MCF 10A (cell line): ENCODE results near the gene LAIR2. TPM values are rescaled to one million over a fixed set of nuclear protein-coding genes. Genes with fewer than 3 reads are reported as not detected.

Experiments used
- BruUV-seq: library from RNA; stranded (reverse); fragments of 400-500 nt; replicated peaks from 2 replicates; lab custom pipeline; 2021; lab: Mats Ljungman, UMichigan
- CTCF ChIA-PET: fragments of 300-600 bp; sonication (Branson Sonifier 250); formaldehyde crosslinking; extraction: SDS; loops from one replicate; lab custom pipeline; 2021; ENCODE audit warnings: antibody characterized with exemption, inconsistent platforms; lab: Yijun Ruan, JAX
- POLR2A ChIA-PET: fragments of 300-600, 350-650 bp; sonication (Branson Sonifier 250); formaldehyde crosslinking; extraction: SDS; loops from one replicate; lab custom pipeline; 2020; ENCODE audit warnings: antibody characterized with exemption, inconsistent platforms; lab: Yijun Ruan, JAX
- DNase-seq: peaks from one replicate; pipeline ENCODE4 v3.0.0-alpha.2; 2018; ENCODE audit not compliant: unreplicated experiment
- H3K27ac Mint-ChIP-seq: one replicate; pipeline ENCODE4 v1.8.0; 2022; ENCODE audit warnings: mild to moderate bottlenecking, low read depth, mixed read lengths; ENCODE audit not compliant: unreplicated experiment
- H3K27me3 Mint-ChIP-seq: one replicate; pipeline ENCODE4 v1.8.0; 2022; ENCODE audit warnings: mixed read lengths; ENCODE audit not compliant: insufficient read depth, unreplicated experiment
- H3K36me3 Mint-ChIP-seq: one replicate; pipeline ENCODE4 v1.8.0; 2022; ENCODE audit warnings: mild to moderate bottlenecking, moderate library complexity, mixed read lengths; ENCODE audit not compliant: insufficient read depth, unreplicated experiment
- H3K4me1 Mint-ChIP-seq: one replicate; pipeline ENCODE4 v1.8.0; 2022; ENCODE audit warnings: mixed read lengths; ENCODE audit not compliant: insufficient read depth, unreplicated experiment
- H3K4me3 Mint-ChIP-seq: one replicate; pipeline ENCODE4 v1.8.0; 2022; ENCODE audit warnings: mild to moderate bottlenecking, moderate library complexity, mixed read lengths; ENCODE audit not compliant: unreplicated experiment
- H3K9me3 Mint-ChIP-seq: one replicate; pipeline ENCODE4 v1.8.0; 2022; ENCODE audit warnings: mixed read lengths; ENCODE audit not compliant: unreplicated experiment
- intact Hi-C: fragments of 100-400 bp; cut with micrococcal nuclease; formaldehyde crosslinking; loops from 2 replicates; pipeline ENCODE4 v1.14.1; 2022
- total RNA-seq: library from RNA; stranded (reverse); gene quantifications from 2 replicates; pipeline ENCODE4 v1.2.3, GENCODE V29; 2022
- TF ChIP-seq, protein P1 (sequence below): fragments of 200-600 bp; IDR thresholded peaks from one replicate; pipeline ENCODE4 v1.8.0; 2022; ENCODE audit warnings: antibody characterized with exemption, mild to moderate bottlenecking; ENCODE audit not compliant: unreplicated experiment

Gene LAIR2
- total RNA-seq, 1 experiment from 2014 or later: not detected

DNA sequence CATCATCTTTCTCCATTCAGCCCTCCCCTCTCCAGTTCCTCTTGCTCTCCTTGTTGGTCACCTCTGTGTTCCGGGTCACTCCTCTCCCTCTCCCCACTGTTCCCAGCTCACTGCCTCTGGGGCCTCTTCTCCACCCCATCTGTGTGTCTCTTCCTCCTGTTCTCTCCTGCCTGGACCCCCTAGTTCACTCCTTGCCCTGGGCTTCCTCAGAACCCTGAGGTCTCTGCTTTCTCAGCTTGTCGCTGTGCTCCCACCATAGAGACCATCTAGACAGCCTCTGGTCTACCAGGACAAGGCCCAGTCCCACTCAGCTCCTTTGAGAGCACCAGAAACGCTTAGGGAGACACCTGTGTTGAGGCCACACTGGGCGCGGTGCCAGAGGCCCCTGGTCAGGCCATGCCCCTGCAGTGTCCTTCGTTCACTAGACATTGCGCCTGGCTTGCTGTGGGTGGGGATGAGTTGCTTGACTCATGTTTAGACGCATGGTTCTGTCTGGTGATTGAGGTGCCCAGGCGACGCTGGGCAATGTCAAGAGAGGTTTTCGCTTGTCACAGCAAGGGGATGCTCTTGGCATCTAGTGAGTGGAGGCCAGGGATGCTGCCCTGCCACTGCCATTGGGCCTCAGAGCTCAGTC, 43.9 kb upstream of the LAIR2 start:
- peaks cover 90% of the 10 kb centered on the region for H3K36me3 Mint-ChIP-seq
- no peak overlapping the region for H3K27ac Mint-ChIP-seq
- intact Hi-C loops: no loop called here
- ChIA-PET POLR2A (interaction anchor here (6.8 kb wide), 1 partner anchor 9 kb away, joined by 157 read pairs; the partner anchor contains the start of gene LENG8), CTCF (interaction anchor here (1.0 kb wide), 1 partner anchor 9 kb away, joined by 3 read pairs; no protein-coding TSS in a partner anchor)
- no peaks in the 10 kb centered on the region for H3K9me3 Mint-ChIP-seq
- BruUV-seq: no TSS peak
- H3K27me3 Mint-ChIP-seq: no peaks in the 10 kb centered on the region
- H3K4me1 Mint-ChIP-seq: peaks cover 16% of the 10 kb centered on the region
- no peak for DNase-seq
- TF ChIP-seq, protein P1, sequence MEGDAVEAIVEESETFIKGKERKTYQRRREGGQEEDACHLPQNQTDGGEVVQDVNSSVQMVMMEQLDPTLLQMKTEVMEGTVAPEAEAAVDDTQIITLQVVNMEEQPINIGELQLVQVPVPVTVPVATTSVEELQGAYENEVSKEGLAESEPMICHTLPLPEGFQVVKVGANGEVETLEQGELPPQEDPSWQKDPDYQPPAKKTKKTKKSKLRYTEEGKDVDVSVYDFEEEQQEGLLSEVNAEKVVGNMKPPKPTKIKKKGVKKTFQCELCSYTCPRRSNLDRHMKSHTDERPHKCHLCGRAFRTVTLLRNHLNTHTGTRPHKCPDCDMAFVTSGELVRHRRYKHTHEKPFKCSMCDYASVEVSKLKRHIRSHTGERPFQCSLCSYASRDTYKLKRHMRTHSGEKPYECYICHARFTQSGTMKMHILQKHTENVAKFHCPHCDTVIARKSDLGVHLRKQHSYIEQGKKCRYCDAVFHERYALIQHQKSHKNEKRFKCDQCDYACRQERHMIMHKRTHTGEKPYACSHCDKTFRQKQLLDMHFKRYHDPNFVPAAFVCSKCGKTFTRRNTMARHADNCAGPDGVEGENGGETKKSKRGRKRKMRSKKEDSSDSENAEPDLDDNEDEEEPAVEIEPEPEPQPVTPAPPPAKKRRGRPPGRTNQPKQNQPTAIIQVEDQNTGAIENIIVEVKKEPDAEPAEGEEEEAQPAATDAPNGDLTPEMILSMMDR: no peak
- H3K4me3 Mint-ChIP-seq: no peak overlapping the region

DNA sequence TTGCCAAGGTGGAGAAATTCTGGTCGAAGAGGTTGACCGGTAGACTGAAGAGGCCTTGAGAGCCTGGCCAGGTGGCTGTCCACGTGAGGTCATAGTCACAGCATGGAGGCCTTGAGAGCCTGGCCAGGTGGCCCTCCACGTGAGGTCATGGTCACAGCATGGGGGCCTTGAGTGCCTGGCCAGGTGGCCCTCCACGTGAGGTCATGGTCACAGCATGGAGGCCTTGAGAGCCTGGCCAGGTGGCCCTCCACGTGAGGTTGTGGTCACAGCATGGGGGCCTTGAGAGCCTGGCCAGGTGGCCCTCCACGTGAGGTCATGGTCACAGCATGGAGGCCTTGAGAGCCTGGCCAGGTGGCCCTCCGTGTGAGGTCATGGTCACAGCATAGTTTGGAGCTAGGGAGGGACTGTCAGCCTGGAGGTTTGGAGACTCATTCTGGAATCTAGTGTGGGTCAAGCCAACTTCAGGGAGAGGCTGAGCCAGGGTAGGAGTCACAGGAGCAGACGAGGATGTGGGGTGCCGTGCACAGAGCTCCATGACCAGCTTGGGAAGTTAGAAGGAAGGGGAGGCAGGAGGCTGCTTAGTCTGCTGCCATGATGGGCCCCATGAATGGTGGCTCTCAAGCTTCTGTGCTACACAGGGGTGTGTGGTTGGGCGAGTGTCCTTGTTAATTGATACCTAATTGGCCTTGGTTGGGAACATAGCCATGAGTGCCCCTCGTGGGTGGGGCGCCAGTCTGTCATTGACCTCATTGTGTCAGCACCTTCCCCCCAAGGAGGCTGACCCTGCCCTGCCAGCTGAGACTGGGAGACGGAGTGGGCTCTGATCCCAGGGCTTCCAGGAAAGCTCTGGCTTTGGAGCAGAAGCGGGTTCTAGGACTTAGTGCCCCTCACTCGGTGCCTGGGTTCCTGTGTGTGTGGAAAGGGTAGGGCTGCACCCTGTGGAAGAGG, 43.1 kb upstream of the LAIR2 start:
- CTCF ChIA-PET: interaction anchor here (1.0 kb wide), 1 partner anchor 9 kb away, joined by 3 read pairs; no protein-coding TSS in a partner anchor
- intact Hi-C loops: loop anchor here (5.0 kb wide), 1 partner anchor 1683 kb away; the partner anchor contains the start of gene ZNF444
- no peak overlapping the region for H3K27ac Mint-ChIP-seq

DNA sequence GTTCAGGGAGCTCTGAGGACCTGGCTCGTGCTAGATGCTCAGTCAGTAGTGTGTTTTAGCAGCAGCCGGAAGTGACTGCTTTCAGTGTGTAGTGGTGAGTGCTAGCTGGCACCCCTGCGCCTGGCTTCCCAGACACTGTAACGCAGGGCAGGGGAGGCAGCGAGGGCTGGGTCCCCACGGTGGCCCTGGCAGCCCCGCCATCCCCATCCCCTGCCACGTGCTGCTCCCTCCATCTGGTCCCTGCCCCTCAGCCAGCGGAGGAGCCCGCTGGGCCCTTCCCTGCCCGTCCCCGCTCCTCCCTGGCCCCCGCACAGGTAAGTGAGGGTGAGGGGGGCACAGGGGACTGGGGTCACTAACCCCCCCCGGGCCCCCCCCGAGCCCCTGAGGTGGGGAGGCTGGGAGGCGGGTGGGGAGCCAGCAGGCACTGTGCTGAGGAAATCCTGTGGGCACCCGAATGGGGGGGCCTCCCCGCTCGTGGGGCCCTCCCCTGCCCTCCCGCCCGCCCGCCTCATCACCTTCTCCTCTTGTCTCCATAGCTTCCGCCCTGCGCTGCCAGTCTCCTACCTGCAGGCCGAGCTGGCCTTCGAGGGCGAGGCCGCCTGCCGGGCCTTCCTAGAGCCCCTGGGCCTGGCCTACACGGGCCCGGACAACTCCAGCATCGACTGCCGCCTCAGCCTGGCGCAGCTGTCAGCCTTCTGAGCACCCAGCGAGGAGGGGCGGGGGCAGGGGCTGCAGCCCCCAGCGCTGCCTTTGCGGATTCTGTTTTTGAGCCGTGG, 42.2 kb upstream of the LAIR2 start:
- CTCF ChIA-PET: no interaction called here
- H3K4me1 Mint-ChIP-seq: peaks cover 16% of the 10 kb centered on the region
- no peak overlapping the region for H3K27ac Mint-ChIP-seq
- H3K27me3 Mint-ChIP-seq: no peaks in the 10 kb centered on the region
- DNase-seq: no peak
- TF ChIP-seq, protein P1: no peak
- POLR2A ChIA-PET: interaction anchor here (2.0 to 6.8 kb wide), 2 partner anchors 8 to 11 kb away, joined by 4 to 157 read pairs; partner anchors contain the start of gene LENG8
- H3K4me3 Mint-ChIP-seq: no peak overlapping the region
- BruUV-seq: no TSS peak
- H3K36me3 Mint-ChIP-seq: peaks cover 75% of the 10 kb centered on the region
- intact Hi-C loops: loop anchor here (5.0 kb wide), 1 partner anchor 1682 kb away; the partner anchor contains the start of gene ZNF444
- H3K9me3 Mint-ChIP-seq: no peaks in the 10 kb centered on the region

More for the DNA sequence above, 43.1 kb upstream of the LAIR2 start:
- peaks cover 16% of the 10 kb centered on the region for H3K4me1 Mint-ChIP-seq
- POLR2A ChIA-PET: interaction anchor here (6.8 kb wide), 1 partner anchor 10 kb away, joined by 157 read pairs; the partner anchor contains the start of gene LENG8
- no TSS peak for BruUV-seq
- no peak for DNase-seq
- H3K4me3 Mint-ChIP-seq: peak overlapping the region; percentile 56
- no peaks in the 10 kb centered on the region for H3K9me3 Mint-ChIP-seq
- H3K27me3 Mint-ChIP-seq: no peaks in the 10 kb centered on the region
- peaks cover 84% of the 10 kb centered on the region for H3K36me3 Mint-ChIP-seq
- TF ChIP-seq, protein P1: no peak
